SK-N-SH (cell line): Measurements from ENCODE around the gene SLC7A6. TPM values are rescaled to one million over a fixed set of nuclear protein-coding genes. Genes with fewer than 3 reads are reported as not detected.

Experiments
- CTCF ChIA-PET: fragments of 300-600, 350-600 bp; formaldehyde crosslinking; extraction: SDS; loops from one replicate; lab custom pipeline; 2021; lab: Yijun Ruan, JAX
- POLR2A ChIA-PET: fragments of 350-600 bp; sonication (Branson Sonifier 250); formaldehyde crosslinking; extraction: SDS; loops from one replicate; lab custom pipeline; 2020; ENCODE audit warnings: antibody characterized with exemption, inconsistent platforms; lab: Yijun Ruan, JAX
- DNase-seq: peaks from one replicate; pipeline ENCODE4 v3.0.0; 2012
- H2AFZ ChIP-seq: fragments of 200-600 bp; sonication (generic); 2 replicates; pipeline ENCODE4 v1.8.1; 2016; ENCODE audit warnings: antibody characterized with exemption, mild to moderate bottlenecking, low read depth
- H3F3A ChIP-seq: fragments of 200-600 bp; sonication (generic); replicated peaks from 2 replicates; pipeline ENCODE3; 2016; ENCODE audit warnings: antibody characterized with exemption, mild to moderate bottlenecking; ENCODE audit not compliant: insufficient read depth
- H3K27ac ChIP-seq, 2 experiments: fragments of 200-500 bp in 1 of 2; fragments of 200-600 bp in 1 of 2; sonication (Bioruptor generic) in 1 of 2; sonication (generic), shearing (Covaris generic) in 1 of 2; 2 replicates each; pipeline versions ENCODE4 v1.5.1 to v1.6.1; 2014 to 2016; ENCODE audit warnings: low read depth in 2 of 2, inconsistent platforms in 1 of 2, low read length in 1 of 2, mild to moderate bottlenecking in 1 of 2, mixed read lengths in 1 of 2
- H3K27me3 ChIP-seq: fragments of 200-600 bp; sonication (generic), shearing (Covaris generic); 2 replicates; pipeline ENCODE4 v1.6.1; 2016; ENCODE audit warnings: mixed run types; ENCODE audit not compliant: insufficient read depth
- H3K36me3 ChIP-seq, 2 experiments: fragments of 200-500 bp in 1 of 2; fragments of 200-600 bp in 1 of 2; sonication (Bioruptor generic) in 1 of 2; sonication (generic) in 1 of 2; replicated peaks in 1 of 2; 2 replicates each; pipeline versions ENCODE3 to v1.5.1; 2014 to 2016; ENCODE audit warnings: low read length in 1 of 2, mild to moderate bottlenecking in 1 of 2; ENCODE audit not compliant: insufficient read depth in 2 of 2, control insufficient read depth in 1 of 2
- H3K4me1 ChIP-seq, 2 experiments: fragments of 200-500 bp in 1 of 2; fragments of 200-600 bp in 1 of 2; sonication (Bioruptor generic) in 1 of 2; sonication (generic), shearing (Covaris generic) in 1 of 2; 2 replicates each; pipeline versions ENCODE4 v1.5.1 to v1.6.1; 2014 to 2016; ENCODE audit warnings: low read depth in 1 of 2, low read length in 1 of 2, mixed run types in 1 of 2; ENCODE audit not compliant: insufficient read depth in 2 of 2, control insufficient read depth in 1 of 2
- H3K4me2 ChIP-seq: fragments of 200-600 bp; sonication (generic), shearing (Covaris generic); 2 replicates; pipeline ENCODE4 v1.6.1; 2017; ENCODE audit warnings: mixed run types
- H3K4me3 ChIP-seq, 2 experiments: fragments of 200-500 bp in 1 of 2; fragments of 200-600 bp in 1 of 2; sonication (Bioruptor generic) in 1 of 2; sonication (generic), shearing (Covaris generic) in 1 of 2; 2 replicates each; pipeline versions ENCODE4 v1.5.1 to v1.8.1; 2014 to 2016; ENCODE audit warnings: low read depth in 2 of 2, inconsistent platforms in 1 of 2, low read length in 1 of 2, mild to moderate bottlenecking in 1 of 2, mixed read lengths in 1 of 2, moderate library complexity in 1 of 2
- H3K79me2 ChIP-seq: fragments of 200-600 bp; sonication (generic); 2 replicates; pipeline ENCODE4 v1.8.1; 2017; ENCODE audit warnings: mild to moderate bottlenecking; ENCODE audit not compliant: insufficient read depth
- H3K9ac ChIP-seq: fragments of 200-600 bp; sonication (generic); 2 replicates; pipeline ENCODE4 v1.6.1; 2017; ENCODE audit warnings: mixed run types
- H3K9me2 ChIP-seq: fragments of 200-600 bp; sonication (generic); 2 replicates; pipeline ENCODE4 v1.6.1; 2017; ENCODE audit warnings: mixed run types
- H3K9me3 ChIP-seq: fragments of 200-600 bp; sonication (generic); 2 replicates; pipeline ENCODE4 v1.6.1; 2017; ENCODE audit warnings: mixed run types, mild to moderate bottlenecking, moderate library complexity
- H4K20me1 ChIP-seq: fragments of 200-600 bp; sonication (generic); 2 replicates; pipeline ENCODE4 v1.6.1; 2017; ENCODE audit warnings: mild to moderate bottlenecking, mixed run types; ENCODE audit not compliant: insufficient read depth
- CHD2 ChIP-seq: fragments of 150-350 bp; IDR thresholded peaks from 2 replicates; pipeline ENCODE4 v1.6.1; 2018; ENCODE audit warnings: low read length; ENCODE audit not compliant: partially characterized antibody
- CTCF ChIP-seq: fragments of 200-600 bp; sonication (generic); IDR thresholded peaks from 2 replicates; pipeline ENCODE4 v1.6.1; 2017; ENCODE audit warnings: antibody characterized with exemption, mild to moderate bottlenecking, moderate library complexity
- ELF1 ChIP-seq: IDR thresholded peaks from 2 replicates; pipeline ENCODE4 v1.4.0; 2012
- EP300 ChIP-seq, 2 experiments: IDR thresholded peaks; 2 replicates each; pipeline versions ENCODE4 v1.4.0 to v1.6.1; 2012; ENCODE audit warnings: borderline replicate concordance in 1 of 2, low read depth in 1 of 2, low read length in 1 of 2
- GABPA ChIP-seq: IDR thresholded peaks from 2 replicates; pipeline ENCODE4 v1.4.0; 2012; ENCODE audit warnings: low read depth, mild to moderate bottlenecking
- MAX ChIP-seq: IDR thresholded peaks from 2 replicates; pipeline ENCODE4 v1.4.0; 2012; ENCODE audit warnings: low read depth
- MXI1 ChIP-seq: IDR thresholded peaks from 2 replicates; pipeline ENCODE4 v1.6.1; 2012; ENCODE audit warnings: mild to moderate bottlenecking, low read depth, low read length, improper control_type of control experiment
- PBX3 ChIP-seq: IDR thresholded peaks from 2 replicates; pipeline ENCODE4; 2012
- RAD21 ChIP-seq: IDR thresholded peaks from 2 replicates; pipeline ENCODE4 v1.6.1; 2012; ENCODE audit warnings: mild to moderate bottlenecking, low read length
- REST ChIP-seq: IDR thresholded peaks from 2 replicates; pipeline ENCODE4 v1.6.1; 2012; ENCODE audit warnings: mild to moderate bottlenecking, low read depth, low read length, moderate library complexity
- RXRA ChIP-seq: IDR thresholded peaks from 2 replicates; pipeline ENCODE4 v1.4.0; 2012; ENCODE audit warnings: low read depth, mild to moderate bottlenecking, borderline replicate concordance
- TAF1 ChIP-seq: IDR thresholded peaks from 2 replicates; pipeline ENCODE4 v1.6.1; 2012; ENCODE audit warnings: low read depth, mild to moderate bottlenecking, low read length, moderate library complexity, borderline replicate concordance
- USF2 ChIP-seq: fragments of 150-350 bp; IDR thresholded peaks from 2 replicates; pipeline ENCODE4 v1.6.1; 2017; ENCODE audit warnings: antibody characterized with exemption, low read length, low read depth, borderline replicate concordance
- YY1 ChIP-seq: IDR thresholded peaks from 2 replicates; pipeline ENCODE4 v1.4.0; 2012; ENCODE audit warnings: low read depth, mild to moderate bottlenecking
- WGBS: methylation state at CpG from one replicate; pipeline ENCODE4 v1.1.6; 2017; ENCODE audit warnings: low lambda C conversion rate; 5-methylcytosine and 5-hydroxymethylcytosine counted together
- polyA plus RNA-seq, 3 experiments: library from polyadenylated mRNA; depleted of rRNA; stranded (reverse); fragments of >200 nt; gene quantifications; 2 replicates each; pipeline ENCODE4 v1.2.3, GENCODE V29; 2012

The SLC7A6 gene
- polyA plus RNA-seq, 1 of the 3 experiments (the other 2 are of a cell fraction): 19.0 TPM

- TF ChIP-seq REST: no peak
These were observed 32.0 kb downstream of the SLC7A6 start (continued) for GRCh38 chr16:68296291-68296690.

- H3K9me3 ChIP-seq: no peaks in the 10 kb centered on the region
- TF ChIP-seq USF2: no peak
- TF ChIP-seq YY1: no peak
- no peak for TF ChIP-seq MXI1
- TF ChIP-seq PBX3: no peak
- TF ChIP-seq GABPA: no peak
- TF ChIP-seq EP300 (IDR thresholded peaks at IDR 0.05; ENCODE audit: borderline replicate concordance in 1 of 2, low read depth in 1 of 2, low read length in 1 of 2): no peak
- TF ChIP-seq ELF1: no peak
- TF ChIP-seq TAF1: no peak
- TF ChIP-seq RXRA: no peak
- TF ChIP-seq MAX: no peak
- no peak for TF ChIP-seq CHD2
- TF ChIP-seq CTCF: no peak
- TF ChIP-seq RAD21: no peak
- peaks cover 15% of the 10 kb centered on the region for H3F3A ChIP-seq
- no peak overlapping the region for H3K4me2 ChIP-seq
- WGBS: 92% methylated on average over 6 of the region's 6 CpGs
- no peak for DNase-seq
- peaks cover 50 to 70% of the 10 kb centered on the region in 2 experiments for H3K36me3 ChIP-seq
- CTCF ChIA-PET: interaction anchor here (1.1 to 2.9 kb wide), 2 partner anchors 9 to 35 kb away, joined by 3 to 12 read pairs; no protein-coding TSS in a partner anchor
- no peak overlapping the region for H3K27ac ChIP-seq
- POLR2A ChIA-PET: interaction anchor here (1.6 kb wide), 1 partner anchor 33 kb away, joined by 3 read pairs; the partner anchor contains the start of gene SLC7A6
- 0 out of 2 replicates have a peak, but pooled peaks cover 6% of the 10 kb centered on the region for H4K20me1 ChIP-seq
- no peaks in the 10 kb centered on the region for H3K27me3 ChIP-seq
- no peak overlapping the region for H3K9ac ChIP-seq
- H3K4me1 ChIP-seq: peaks cover 3 to 15% of the 10 kb centered on the region in 2 experiments; a peak in 3 of 4 replicates
- no peaks in the 10 kb centered on the region for H3K79me2 ChIP-seq
- H3K4me3 ChIP-seq: no peak overlapping the region
- no peak overlapping the region for H2AFZ ChIP-seq
- no peaks in the 10 kb centered on the region for H3K9me2 ChIP-seq
These were observed 32.4 kb downstream of the SLC7A6 start for GRCh38 chr16:68296693-68297092.
